H1 (cell line): ENCODE data around the gene TTR. TPM values are rescaled to one million over a fixed set of nuclear protein-coding genes. Genes with fewer than 3 reads are reported as not detected.

Experiments
- CTCF ChIA-PET: fragments of 300-600 bp; sonication (Branson Sonifier 250); formaldehyde crosslinking; loops from one replicate; lab custom pipeline; 2021; ENCODE audit not compliant: partially characterized antibody; lab: Charles Lee
- POLR2A ChIA-PET: fragments of 300-600 bp; sonication (Branson Sonifier 250); formaldehyde crosslinking; loops from one replicate; lab custom pipeline; 2021; ENCODE audit warnings: inconsistent platforms; ENCODE audit not compliant: partially characterized antibody; lab: Charles Lee
- DNase-seq, 2 experiments: peaks; one replicate each; pipeline versions ENCODE4 v3.0.0 to v3.0.0-alpha.2; 2010 to 2022; ENCODE audit warnings: low spot score in 2 of 2, low read depth in 1 of 2, mixed read lengths in 1 of 2
- FAIRE-seq: peaks from 2 replicates; lab custom pipeline; 2011; peaks lifted over from hg19 to GRCh38; lab: Jason Lieb, UNC
- H2AFZ ChIP-seq: 2 replicates; pipeline ENCODE4 v1.8.1; 2012; ENCODE audit warnings: low read length, inconsistent platforms
- H2AK5ac ChIP-seq: 2 replicates; pipeline ENCODE4 v1.6.1; 2013; ENCODE audit warnings: low read depth, low read length
- H2BK120ac ChIP-seq: replicated peaks from 2 replicates; pipeline ENCODE3; 2013; ENCODE audit warnings: low read depth, low read length, inconsistent platforms
- H2BK12ac ChIP-seq: 2 replicates; pipeline ENCODE4 v1.6.1; 2013; ENCODE audit warnings: low read depth, low read length
- H2BK15ac ChIP-seq: 2 replicates; pipeline ENCODE4 v1.6.1; 2013; ENCODE audit warnings: low read length
- H2BK20ac ChIP-seq: 2 replicates; pipeline ENCODE4 v1.6.1; 2013; ENCODE audit warnings: low read length
- H2BK5ac ChIP-seq: 2 replicates; pipeline ENCODE4 v1.6.1; 2013; ENCODE audit warnings: low read depth, low read length
- H3K14ac ChIP-seq: 2 replicates; pipeline ENCODE4 v1.6.1; 2013; ENCODE audit warnings: inconsistent platforms; ENCODE audit not compliant: insufficient read length
- H3K18ac ChIP-seq: 2 replicates; pipeline ENCODE4 v1.6.1; 2013; ENCODE audit warnings: low read length; ENCODE audit errors: extremely low read depth
- H3K23ac ChIP-seq: 2 replicates; pipeline ENCODE4 v1.6.1; 2013; ENCODE audit warnings: inconsistent platforms; ENCODE audit not compliant: insufficient read length
- H3K23me2 ChIP-seq: 2 replicates; pipeline ENCODE4 v1.6.1; 2013; ENCODE audit warnings: low read depth, low read length
- H3K27ac ChIP-seq: 2 replicates; pipeline ENCODE4 v1.6.1; 2011; ENCODE audit warnings: low read depth, low read length, inconsistent platforms
- H3K27me3 ChIP-seq, 4 experiments: replicated peaks in 1 of 4; 1 replicate in 1 of 4; 2 replicates in 3 of 4; pipeline versions ENCODE4 v1.6.1 to v1.8.1; 2011 to 2013; ENCODE audit warnings: low read length in 3 of 4, mild to moderate bottlenecking in 3 of 4, inconsistent platforms in 2 of 4, mixed read lengths in 2 of 4, moderate library complexity in 1 of 4; ENCODE audit not compliant: control insufficient read depth in 3 of 4, insufficient read depth in 3 of 4; ENCODE audit errors: extremely low read depth in 1 of 4
- H3K36me3 ChIP-seq, 4 experiments: 2 replicates each; pipeline versions ENCODE4 v1.6.1 to v1.8.1; 2011 to 2013; ENCODE audit warnings: mild to moderate bottlenecking in 4 of 4, low read length in 3 of 4, moderate library complexity in 2 of 4, control low read depth in 1 of 4, inconsistent platforms in 1 of 4; ENCODE audit not compliant: insufficient read depth in 4 of 4, control insufficient read depth in 2 of 4
- H3K4ac ChIP-seq: replicated peaks from 2 replicates; pipeline ENCODE3; 2013; ENCODE audit warnings: low read length, low read depth, mixed read lengths, inconsistent platforms; ENCODE audit not compliant: insufficient read length
- H3K4me1 ChIP-seq, 4 experiments: replicated peaks in 1 of 4; 1 replicate in 1 of 4; 2 replicates in 3 of 4; pipeline versions ENCODE4 v1.6.1 to v1.8.1; 2011 to 2013; ENCODE audit warnings: low read length in 3 of 4, inconsistent platforms in 2 of 4, mixed read lengths in 1 of 4; ENCODE audit not compliant: insufficient read depth in 4 of 4, control insufficient read depth in 3 of 4
- H3K4me2 ChIP-seq, 2 experiments: 2 replicates each; pipeline versions ENCODE4 v1.6.1 to v1.8.1; 2011 to 2013; ENCODE audit warnings: low read depth in 2 of 2, low read length in 2 of 2, control low read depth in 1 of 2, inconsistent platforms in 1 of 2, mild to moderate bottlenecking in 1 of 2; ENCODE audit not compliant: insufficient read depth in 1 of 2
- H3K4me3 ChIP-seq, 4 experiments: fragments of 200-600, 300-600 bp in 1 of 4; sonication (generic), shearing (Covaris generic), sonication (Bioruptor Twin) in 1 of 4; 2 replicates each; pipeline versions ENCODE4 v1.5.1 to v1.8.1; 2011 to 2016; ENCODE audit warnings: low read length in 4 of 4, low read depth in 3 of 4, control low read depth in 2 of 4, inconsistent platforms in 2 of 4, mild to moderate bottlenecking in 2 of 4, mixed read lengths in 1 of 4, moderate library complexity in 1 of 4; ENCODE audit not compliant: insufficient read depth in 2 of 4; ENCODE audit errors: extremely low read depth in 1 of 4
- H3K56ac ChIP-seq: replicated peaks from 2 replicates; pipeline ENCODE3; 2013; ENCODE audit warnings: low read depth, mild to moderate bottlenecking, mixed read lengths, low read length, inconsistent platforms; ENCODE audit not compliant: insufficient read length
- H3K79me1 ChIP-seq: 2 replicates; pipeline ENCODE4 v1.6.1; 2013; ENCODE audit warnings: low read depth, low read length, control low read depth
- H3K79me2 ChIP-seq, 2 experiments: 2 replicates each; pipeline versions ENCODE4 v1.6.1 to v1.8.1; 2012 to 2013; ENCODE audit warnings: low read length in 2 of 2, mild to moderate bottlenecking in 2 of 2, inconsistent platforms in 1 of 2; ENCODE audit not compliant: insufficient read depth in 2 of 2, control insufficient read depth in 1 of 2
- H3K9ac ChIP-seq, 4 experiments: replicated peaks in 1 of 4; 1 replicate in 1 of 4; 2 replicates in 3 of 4; pipeline versions ENCODE4 v1.6.1 to v1.8.1; 2011 to 2013; ENCODE audit warnings: low read depth in 3 of 4, low read length in 3 of 4, control low read depth in 2 of 4, mild to moderate bottlenecking in 2 of 4, moderate library complexity in 2 of 4, inconsistent platforms in 1 of 4; ENCODE audit errors: extremely low read depth in 1 of 4
- H3K9me3 ChIP-seq, 2 experiments: 2 replicates each; pipeline versions ENCODE4 v1.6.1 to v1.8.1; 2012 to 2013; ENCODE audit warnings: mild to moderate bottlenecking in 2 of 2, moderate library complexity in 2 of 2, control low read depth in 1 of 2, inconsistent platforms in 1 of 2, low read depth in 1 of 2, low read length in 1 of 2, mixed read lengths in 1 of 2; ENCODE audit not compliant: insufficient read depth in 2 of 2
- H4K20me1 ChIP-seq, 2 experiments: replicated peaks in 1 of 2; 2 replicates each; pipeline versions ENCODE3 to v1.8.1; 2011 to 2013; ENCODE audit warnings: inconsistent platforms in 2 of 2, low read length in 2 of 2, mild to moderate bottlenecking in 1 of 2; ENCODE audit not compliant: insufficient read depth in 2 of 2, control insufficient read depth in 1 of 2
- H4K5ac ChIP-seq: 2 replicates; pipeline ENCODE4 v1.6.1; 2013; ENCODE audit warnings: low read length, low read depth, mixed read lengths, inconsistent platforms; ENCODE audit not compliant: insufficient read length
- H4K8ac ChIP-seq: 2 replicates; pipeline ENCODE4 v1.8.0; 2013; ENCODE audit warnings: mild to moderate bottlenecking, moderate library complexity, low read length, inconsistent platforms; ENCODE audit not compliant: insufficient read depth; ENCODE audit errors: extremely low read depth
- H4K91ac ChIP-seq: replicated peaks from 2 replicates; pipeline ENCODE3; 2013; ENCODE audit warnings: low read length, mixed read lengths, inconsistent platforms; ENCODE audit not compliant: insufficient read length
- CEBPB ChIP-seq: IDR thresholded peaks from 2 replicates; pipeline ENCODE4 v1.6.1; 2012; ENCODE audit warnings: low read depth, low read length
- E2F6 ChIP-seq: IDR thresholded peaks from 2 replicates; pipeline ENCODE4 v1.6.1; 2012; ENCODE audit warnings: inconsistent platforms
- HDAC6 ChIP-seq: IDR thresholded peaks from one replicate; pipeline ENCODE4 v1.7.1; 2012; ENCODE audit warnings: low read depth, mild to moderate bottlenecking, inconsistent platforms, low read length, moderate library complexity
- JUND ChIP-seq: IDR thresholded peaks from 2 replicates; pipeline ENCODE4 v1.6.1; 2011; ENCODE audit warnings: mild to moderate bottlenecking, improper control_type of control experiment, low read length
- NANOG ChIP-seq: IDR thresholded peaks from 2 replicates; pipeline ENCODE4 v1.6.1; 2011; ENCODE audit warnings: low read length, low read depth, mild to moderate bottlenecking, inconsistent platforms; ENCODE audit not compliant: insufficient read depth, poor library complexity, severe bottlenecking
- POLR2AphosphoS5 ChIP-seq: IDR thresholded peaks from 2 replicates; pipeline ENCODE4 v1.6.1; 2011; ENCODE audit warnings: low read depth, low read length
- WGBS, 2 experiments: shearing (Covaris generic) in 1 of 2; methylation state at CpG; one replicate each; pipeline versions ENCODE4 v1.1.6 to v1.1.7; 2013 to 2015; ENCODE audit warnings: low lambda C conversion rate in 2 of 2, mixed read lengths in 2 of 2, inconsistent platforms in 1 of 2, low coverage in 1 of 2, missing lambda C conversion rate in 1 of 2; ENCODE audit not compliant: insufficient replicate concordance in 2 of 2, insufficient coverage in 1 of 2, insufficient read length in 1 of 2; ENCODE audit errors: extremely low coverage in 1 of 2, missing lambda C conversion rate in 1 of 2; 5-methylcytosine and 5-hydroxymethylcytosine counted together
- polyA plus RNA-seq, 7 experiments: library from polyadenylated mRNA; depleted of rRNA in 3 of 7; stranded (reverse) in 5 of 7; unstranded in 2 of 7; fragments of >200 nt in 5 of 7; fragments of 200-250 nt in 2 of 7; gene quantifications; 1 replicate in 5 of 7; 2 replicates in 1 of 7; 4 replicates in 1 of 7; pipeline versions ENCODE4 v1.2.1 to v1.2.3, GENCODE V29; 2011 to 2013; ENCODE audit warnings: missing spikeins in 2 of 7, mixed read lengths in 2 of 7
- total RNA-seq: library from RNA; stranded (reverse); fragmentation: NEBNext Ultra II Directional; extraction: Animal tissue kit (Norgen Biotek cat#: 25700); gene quantifications from 2 replicates; pipeline ENCODE4 v1.2.1, GENCODE V29; 2021

TTR gene
- total and polyA plus RNA-seq, 2 of the 8 experiments (the other 6 are each of a cell fraction or from before 2014, with no cell fraction given), result not detected

GRCh38 chr18:31579375-31579774 lies 12.3 kb upstream of the TTR start:
- no peak overlapping the region for H2BK120ac ChIP-seq
- 100% methylated on average over 2 of the region's 2 CpGs; no CpG with 5 or more reads in 1 of the 2 experiments for WGBS, 2 experiments
- H2AK5ac ChIP-seq, result no peak overlapping the region
- no peak overlapping the region for H3K27ac ChIP-seq
- no peaks in the 10 kb centered on the region for H4K20me1 ChIP-seq
- no peaks in the 10 kb centered on the region for H3K9me3 ChIP-seq
- H3K27me3 ChIP-seq, result no peaks in the 10 kb centered on the region
- CTCF ChIA-PET, result interaction anchor here (1.1 kb wide), 1 partner anchor 143 kb away, joined by 4 read pairs; no protein-coding TSS in a partner anchor
- no peak overlapping the region for H2BK12ac ChIP-seq
- no peaks in the 10 kb centered on the region for H3K23me2 ChIP-seq
- no peak overlapping the region for H4K91ac ChIP-seq
- DNase-seq (no peak), FAIRE-seq (no peak)
- no peak overlapping the region for H3K4me3 ChIP-seq
- no peak overlapping the region for H3K56ac ChIP-seq
- POLR2A ChIA-PET, result no interaction called here
- H3K79me2 ChIP-seq, result no peaks in the 10 kb centered on the region
- H3K14ac ChIP-seq, result no peak overlapping the region
- no peak overlapping the region for H3K18ac ChIP-seq
- H3K9ac ChIP-seq, result no peak overlapping the region
- H2BK20ac ChIP-seq, result no peak overlapping the region
- H3K4me1 ChIP-seq, result no peaks in the 10 kb centered on the region
- H4K8ac ChIP-seq, result no peak overlapping the region
- no peak overlapping the region for H3K23ac ChIP-seq
- no peak overlapping the region for H2BK15ac ChIP-seq
- no peak overlapping the region for H4K5ac ChIP-seq
- no peaks in the 10 kb centered on the region for H3K79me1 ChIP-seq
- H2BK5ac ChIP-seq, result no peak overlapping the region
- H3K36me3 ChIP-seq, result no peaks in the 10 kb centered on the region
- H3K4me2 ChIP-seq, result no peak overlapping the region
- no peak overlapping the region for H3K4ac ChIP-seq
- H2AFZ ChIP-seq, result no peak overlapping the region
- no peak for TF ChIP-seq NANOG
- no peak for TF ChIP-seq JUND
- no peak for TF ChIP-seq POLR2AphosphoS5
- TF ChIP-seq E2F6, result no peak
- TF ChIP-seq HDAC6, result no peak
- no peak for TF ChIP-seq CEBPB
- TF ChIP-seq, all 59 proteins: peak for 0
